Measurements from ENCODE around the gene DPY19L1.
"Not testable (repeated sequence)": the region's sequence is repeated elsewhere in the genome, so short reads cannot be mapped to it uniquely, and the experiment has no call there.

Gene DPY19L1

DNA sequence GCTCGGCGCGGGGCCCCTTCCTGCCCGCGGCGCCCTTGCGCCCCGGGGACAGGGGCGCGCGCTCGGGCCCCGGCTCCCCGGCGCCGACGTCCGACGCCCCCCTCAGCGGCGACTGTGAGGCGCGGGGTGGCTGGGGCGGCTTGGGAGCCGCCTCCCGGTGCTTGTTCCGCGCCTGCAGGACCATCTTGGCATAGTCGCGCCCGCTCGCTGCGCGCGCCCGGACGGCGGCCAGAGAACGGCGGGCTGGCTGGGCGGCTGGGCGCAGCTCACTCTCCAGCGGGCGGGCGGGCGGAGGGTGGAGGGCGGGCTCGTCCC lies at the start of gene DPY19L1:
TSS of gene DPY19L1 (minus strand) at position 275 of the 315 bp plus-strand sequence. CDS start at position 184, 91 bp downstream.
- no peak for DNase-seq

DNA sequence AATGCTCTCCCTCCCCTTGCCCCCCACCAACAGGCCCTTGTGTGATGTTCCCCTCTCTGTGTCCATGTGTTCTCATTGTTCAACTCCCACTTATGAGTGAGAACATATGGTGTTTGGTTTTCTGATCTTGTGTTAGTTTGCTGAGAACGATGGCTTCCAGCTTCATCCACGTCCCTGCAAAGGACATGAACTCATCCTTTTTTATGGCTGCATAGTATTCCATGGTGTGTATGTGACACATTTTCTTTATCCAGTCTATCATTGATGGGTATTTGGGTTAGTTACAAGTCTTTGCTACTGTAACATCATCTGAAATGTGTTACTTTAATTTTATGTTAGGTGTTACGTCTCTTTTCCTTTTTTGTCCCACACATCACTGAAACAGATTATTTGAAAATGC lies 42.2 kb upstream of the DPY19L1 start:
- not testable (repeated sequence) for DNase-seq

DNA sequence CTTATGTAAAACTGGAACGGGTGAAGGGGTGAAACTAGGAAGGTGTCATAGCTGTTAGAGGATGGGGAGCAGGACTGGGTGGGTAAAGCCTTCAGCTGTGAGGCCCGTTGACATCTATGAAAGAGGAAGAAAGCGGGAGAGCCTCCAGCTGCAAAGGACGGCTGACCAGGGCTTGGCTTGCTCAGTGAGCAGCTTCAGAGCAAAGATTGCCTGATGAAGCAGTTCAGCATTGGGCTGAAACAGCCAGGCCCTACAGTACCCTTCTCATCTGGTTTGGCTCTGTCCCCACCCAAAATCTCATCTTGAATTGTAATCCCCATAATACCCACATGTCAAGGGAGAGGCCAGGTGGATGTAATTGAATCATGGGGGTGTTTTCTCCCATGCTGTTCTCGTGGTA lies 36.7 kb upstream of the DPY19L1 start:
- DNase-seq = peak; percentile 50

DNA sequence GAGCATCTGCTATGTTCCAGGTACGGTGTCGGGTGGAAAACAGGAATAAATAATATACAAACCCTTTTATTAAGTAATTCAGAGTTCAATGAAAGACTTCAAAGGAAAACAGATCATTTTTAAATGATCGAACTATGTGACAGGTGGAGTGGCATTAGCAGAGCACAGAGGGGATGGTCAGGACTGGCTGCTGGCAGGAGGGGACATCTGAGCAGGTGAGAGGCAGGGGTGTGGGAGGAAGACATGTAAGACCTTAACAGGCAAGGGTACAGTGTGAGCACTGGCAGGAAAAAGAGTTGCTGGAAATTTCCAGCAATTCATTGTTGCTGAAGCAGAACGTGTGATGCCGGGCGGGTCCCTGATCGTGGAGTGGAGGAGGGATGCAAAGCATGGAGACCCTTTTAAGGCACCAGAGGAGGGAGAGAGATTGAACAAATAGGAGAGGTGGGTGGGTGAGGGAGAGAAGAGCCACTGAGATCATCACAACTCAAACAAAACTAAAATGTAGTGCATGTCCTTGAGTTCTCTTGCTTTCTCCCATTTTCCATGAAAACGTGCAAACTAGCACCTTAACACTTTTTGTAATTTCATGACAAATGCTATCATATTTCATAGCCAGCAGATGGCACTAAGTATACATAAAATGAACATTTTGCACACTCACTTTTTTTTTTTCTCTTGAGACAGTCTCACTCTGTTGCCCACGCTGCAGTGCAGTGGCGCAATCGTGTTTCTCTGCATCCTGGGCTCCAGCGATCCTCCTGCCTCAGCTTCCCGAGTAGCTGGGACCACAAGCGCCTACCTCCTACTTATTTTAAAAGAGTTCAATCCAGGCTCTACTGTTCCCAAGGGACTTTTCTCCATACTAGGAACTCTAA lies 35.9 kb upstream of the DPY19L1 start:
- DNase-seq = peak; percentile 53

DNA sequence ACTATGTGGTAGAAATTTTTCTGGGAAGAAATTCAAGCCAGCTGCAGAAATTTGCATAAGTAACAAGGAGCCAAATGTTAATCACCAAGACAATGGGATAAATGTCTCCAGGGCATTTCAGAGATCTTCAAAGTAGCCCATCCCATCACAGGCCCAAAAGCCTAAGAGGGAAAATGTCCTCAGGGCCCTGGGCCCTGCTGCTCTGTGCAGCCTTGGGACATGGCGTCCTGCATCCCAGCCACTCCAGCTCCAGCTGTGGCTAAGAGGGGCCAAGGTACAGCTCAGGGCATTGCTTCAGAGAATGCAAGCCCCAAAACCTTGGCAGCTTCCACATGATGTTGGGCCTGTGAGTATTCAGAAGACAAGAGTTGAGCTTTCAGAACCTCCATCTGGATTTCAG lies 31.8 kb upstream of the DPY19L1 start:
- not testable (repeated sequence) for DNase-seq

DNA sequence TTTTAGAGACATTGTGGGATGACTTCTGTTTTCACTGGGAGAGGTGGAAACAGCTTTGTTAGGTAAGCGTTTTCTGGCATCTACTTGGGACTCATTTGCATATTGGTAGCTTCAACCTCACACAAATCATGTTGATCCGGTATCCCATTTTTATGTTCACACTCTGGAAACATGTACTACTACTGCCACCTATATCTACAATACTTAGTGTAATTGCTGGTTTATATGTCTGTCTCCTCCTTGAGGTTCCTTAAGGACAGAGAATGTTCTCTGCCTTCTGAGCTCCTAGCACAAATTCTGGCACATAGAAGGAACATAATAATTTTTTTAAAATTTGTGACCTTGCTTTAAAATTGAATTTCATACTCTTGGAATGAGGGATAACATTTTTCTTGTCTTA lies 28.1 kb upstream of the DPY19L1 start:
- DNase-seq = not testable (repeated sequence)

DNA sequence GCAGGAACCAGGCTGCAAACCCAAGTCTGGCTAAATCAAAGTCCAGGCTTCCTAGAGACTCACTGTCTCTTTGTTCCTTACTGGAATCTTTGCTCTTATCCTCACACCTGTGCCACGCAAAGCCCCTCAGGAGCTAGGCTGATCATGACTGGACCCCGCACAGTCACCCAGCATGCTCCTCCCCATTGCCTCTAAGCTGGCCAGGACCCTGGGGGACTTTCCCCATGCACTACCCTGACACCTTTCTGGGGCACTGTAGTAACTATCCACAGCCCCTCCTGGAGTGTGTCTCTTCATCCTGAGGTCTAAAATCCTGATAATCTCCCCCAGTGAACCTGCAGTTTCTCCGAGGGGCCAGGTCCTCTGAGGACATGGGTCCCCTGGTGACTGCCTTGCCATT lies 21.3 kb upstream of the DPY19L1 start:
- DNase-seq = not testable (repeated sequence)

DNA sequence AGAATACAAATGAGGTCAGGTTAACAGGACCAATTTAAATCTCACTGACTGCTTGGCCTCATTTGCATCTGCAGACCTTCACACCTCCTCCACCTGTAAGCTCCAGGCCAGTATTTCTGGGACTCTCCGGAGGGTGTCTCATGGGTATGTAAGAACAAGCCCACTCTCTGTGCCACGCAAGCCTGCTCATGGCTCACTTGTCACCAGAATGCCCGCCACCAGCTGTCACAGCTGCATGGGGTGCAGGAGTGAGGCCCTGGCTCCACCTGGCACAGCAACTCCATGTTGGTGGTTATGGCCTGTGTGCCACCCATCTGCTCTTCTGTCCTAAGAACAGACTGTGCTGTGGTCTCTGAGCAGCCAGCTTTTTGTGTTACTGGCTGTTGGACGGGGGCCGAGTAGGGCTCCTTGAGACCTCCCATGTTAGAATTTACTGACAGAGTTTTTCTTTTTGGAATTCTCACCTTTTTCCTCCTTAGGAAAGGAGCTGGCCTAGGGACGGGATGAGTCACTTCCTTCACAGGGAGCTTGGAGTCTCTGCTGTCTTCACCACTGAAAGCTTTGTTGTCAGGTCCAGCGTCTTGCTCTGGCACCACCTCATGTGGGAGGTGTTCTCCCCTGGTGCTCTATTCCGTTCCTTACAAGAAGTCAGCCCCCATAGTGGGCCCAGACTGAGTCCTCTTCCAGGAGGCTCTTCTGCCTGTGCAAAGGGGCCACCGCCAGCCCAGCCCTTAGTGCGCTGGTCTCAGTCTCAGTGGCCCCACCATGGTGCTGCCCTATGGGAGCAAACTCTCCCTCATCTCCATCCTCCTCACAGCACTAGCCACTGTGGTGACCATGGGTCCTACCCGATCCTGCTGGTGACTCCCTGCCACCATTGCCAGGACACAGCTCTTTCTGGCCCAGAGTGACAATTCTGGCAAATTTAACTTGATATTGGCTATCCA lies 20.5 kb upstream of the DPY19L1 start:
- not testable (repeated sequence) for DNase-seq

DNA sequence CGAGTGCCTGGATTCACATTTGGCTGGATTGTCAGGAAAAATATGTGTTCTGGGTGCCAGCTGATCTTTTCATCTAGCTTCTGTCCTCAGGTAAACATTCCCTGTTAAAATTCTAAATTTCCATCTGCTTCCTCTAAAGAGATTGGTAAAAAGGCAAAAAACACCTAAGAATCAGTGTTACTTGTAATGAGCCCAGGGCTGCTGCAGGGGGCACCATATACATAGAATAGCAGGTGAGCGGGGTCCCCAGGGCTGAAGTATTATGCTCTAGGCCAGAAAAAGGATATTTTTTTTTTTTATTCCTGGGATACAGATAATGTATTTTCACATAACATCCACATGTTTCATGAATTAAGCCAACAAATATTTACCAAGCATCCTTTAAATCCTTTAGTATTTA lies 18.4 kb upstream of the DPY19L1 start:
- DNase-seq = peak; percentile 37

DNA sequence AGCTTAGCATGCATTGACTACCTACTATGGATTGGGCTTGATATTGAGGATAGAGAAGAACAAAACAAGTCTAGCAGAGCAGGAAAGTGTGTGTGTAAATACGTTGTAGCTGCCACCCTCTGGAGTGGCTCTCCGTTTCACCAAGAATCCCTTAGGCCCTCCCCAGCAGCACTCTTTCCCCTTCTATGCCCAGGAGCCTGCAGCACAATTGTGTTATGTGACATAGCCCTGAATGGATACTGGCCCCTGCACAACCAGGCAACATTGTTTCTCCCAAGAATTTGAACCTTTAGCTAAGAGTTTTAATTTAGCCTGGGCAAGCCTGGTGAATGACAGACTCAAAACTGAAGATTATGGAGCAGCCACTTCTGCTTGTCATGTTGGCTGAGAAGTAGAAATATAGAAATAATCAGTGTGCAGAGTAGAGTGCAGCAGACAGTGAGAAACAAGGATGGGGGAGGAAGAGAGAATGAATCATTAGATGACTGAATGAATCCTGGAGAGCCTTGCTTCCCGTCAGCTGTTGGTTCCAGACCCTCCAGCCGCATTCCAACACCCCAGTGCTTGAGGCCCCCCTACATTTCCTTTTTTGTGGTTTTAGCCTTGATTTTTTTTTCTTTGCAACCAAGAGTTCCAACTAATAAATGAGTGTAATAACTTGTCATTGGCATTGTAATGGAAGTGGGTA lies 16.3 kb upstream of the DPY19L1 start:
- not testable (repeated sequence) for DNase-seq

DNA sequence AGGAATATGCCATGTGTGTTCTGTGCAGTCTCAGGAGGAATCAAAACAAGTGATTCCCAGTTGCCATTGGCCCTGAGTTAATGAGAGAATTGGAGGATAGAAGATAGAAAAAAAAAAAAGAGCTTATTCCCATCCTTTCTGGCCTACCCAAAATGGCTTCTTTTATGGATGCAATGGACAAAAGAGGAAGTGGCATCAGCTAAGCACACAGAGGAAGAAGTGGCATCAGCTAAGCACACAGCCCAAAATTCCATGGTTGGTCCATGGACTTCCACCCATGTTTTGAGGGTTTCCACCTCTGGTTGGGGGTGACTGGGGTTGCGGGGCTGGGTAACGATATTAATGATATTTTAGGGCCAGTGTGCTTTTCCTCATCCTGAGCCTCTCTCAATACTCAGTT lies 11.1 kb upstream of the DPY19L1 start:
- not testable (repeated sequence) for DNase-seq

DNA sequence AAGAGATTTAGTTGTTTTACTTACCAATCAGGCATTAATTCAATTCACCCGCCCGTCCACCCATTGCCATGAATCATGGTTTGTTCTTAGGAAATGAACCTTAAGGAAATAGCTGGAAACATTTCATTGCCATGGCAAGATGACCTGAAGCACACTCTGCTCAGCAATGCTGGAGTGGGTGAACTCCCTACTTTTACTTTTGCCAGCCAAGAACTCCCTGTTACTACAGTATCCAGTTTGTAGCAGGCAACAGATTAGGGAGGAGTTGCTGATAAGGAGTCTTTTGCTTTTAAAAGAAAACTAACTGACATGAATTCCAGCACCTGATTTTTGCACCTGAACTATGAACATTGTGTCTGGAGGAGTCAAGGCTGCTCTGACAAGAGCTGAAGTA lies 10.6 kb upstream of the DPY19L1 start:
- DNase-seq = not testable (repeated sequence)

DNA sequence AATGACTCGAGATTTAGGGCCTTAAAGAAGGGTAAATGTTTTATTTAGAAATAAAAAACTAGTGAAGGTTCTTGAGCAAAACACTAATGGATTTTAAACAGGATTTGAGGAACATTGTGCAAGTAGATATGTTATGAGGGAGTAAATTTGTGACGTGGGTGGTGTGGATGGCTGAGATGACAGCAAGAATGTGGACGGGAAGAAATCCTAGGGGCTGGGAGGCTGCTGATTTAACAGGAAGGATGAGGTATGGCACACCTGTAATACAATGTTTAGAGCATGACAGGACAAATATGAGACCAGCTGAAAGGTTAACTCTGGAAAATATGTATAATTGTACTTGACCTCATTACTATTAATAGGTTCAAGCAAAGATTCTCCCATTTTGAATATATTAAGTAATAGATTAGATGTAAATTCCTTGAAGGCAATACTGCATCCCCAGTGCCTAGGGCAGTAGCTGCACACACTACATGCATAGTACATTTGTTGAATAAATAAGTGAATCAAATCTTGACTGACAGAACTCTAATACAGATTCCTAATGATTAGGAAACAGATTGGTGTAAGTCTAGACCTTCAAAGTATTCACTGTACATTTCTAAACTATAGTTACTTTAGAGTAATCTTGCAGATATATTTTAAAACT lies 10.1 kb upstream of the DPY19L1 start:
- not testable (repeated sequence) for DNase-seq

DNA sequence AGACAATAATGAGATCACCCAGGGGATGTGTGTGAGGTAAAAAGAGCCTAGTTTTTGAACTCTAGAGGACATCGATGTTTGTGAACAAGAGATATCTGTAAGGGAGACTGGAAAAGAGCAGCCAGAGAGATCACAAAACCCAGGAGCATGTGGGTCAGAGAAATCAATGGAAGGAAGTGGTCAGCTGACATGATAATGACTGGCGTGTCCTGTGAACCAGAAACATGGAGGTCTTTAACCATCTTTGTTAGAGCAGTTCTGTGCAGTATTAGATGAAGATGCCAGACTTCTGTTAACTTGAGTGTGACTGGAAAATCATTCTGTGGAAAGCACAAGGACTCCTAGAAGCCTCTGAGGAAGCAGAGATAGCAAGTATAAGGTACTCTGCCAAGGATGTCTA lies 6.0 kb upstream of the DPY19L1 start:
- not testable (repeated sequence) for DNase-seq

DNA sequence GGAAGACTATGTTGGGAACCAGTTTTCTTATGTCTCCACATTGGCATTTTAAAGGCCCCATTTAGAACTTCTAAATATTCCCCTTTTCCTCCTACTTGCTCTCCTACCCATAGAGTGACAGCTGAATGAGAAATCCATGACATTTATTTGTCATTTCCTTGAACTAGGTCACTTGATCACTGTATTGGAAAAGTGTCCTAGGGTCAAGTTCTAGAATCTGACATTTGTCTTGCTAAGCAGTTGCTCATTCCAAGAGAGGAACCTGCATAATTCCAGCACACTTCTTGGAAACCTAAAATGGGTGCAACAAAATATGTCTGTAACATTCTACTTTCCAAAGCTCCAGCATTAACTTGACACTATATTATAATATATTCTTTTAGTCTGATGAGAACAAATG lies 3.6 kb upstream of the DPY19L1 start:
- DNase-seq = no peak

DNA sequence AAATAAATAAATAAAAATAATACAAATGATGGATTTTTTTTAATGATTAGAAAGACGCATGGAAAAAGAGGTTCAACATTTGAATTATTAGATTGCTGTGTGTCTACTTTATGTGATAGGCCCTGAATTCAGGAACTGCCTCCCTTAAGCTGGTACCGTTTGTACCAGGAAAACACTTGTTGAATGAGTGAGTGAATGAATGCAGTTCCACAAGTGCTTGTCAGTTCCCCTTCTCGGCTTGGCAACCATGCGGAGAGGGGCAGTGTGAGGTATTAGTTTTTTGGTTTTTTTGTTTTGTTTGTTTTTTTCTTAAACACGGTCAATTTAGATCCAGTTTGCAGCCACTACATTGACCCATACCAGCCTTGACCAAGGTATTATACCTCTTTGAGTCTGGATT lies 2.1 kb upstream of the DPY19L1 start:
- DNase-seq = no peak

DNA sequence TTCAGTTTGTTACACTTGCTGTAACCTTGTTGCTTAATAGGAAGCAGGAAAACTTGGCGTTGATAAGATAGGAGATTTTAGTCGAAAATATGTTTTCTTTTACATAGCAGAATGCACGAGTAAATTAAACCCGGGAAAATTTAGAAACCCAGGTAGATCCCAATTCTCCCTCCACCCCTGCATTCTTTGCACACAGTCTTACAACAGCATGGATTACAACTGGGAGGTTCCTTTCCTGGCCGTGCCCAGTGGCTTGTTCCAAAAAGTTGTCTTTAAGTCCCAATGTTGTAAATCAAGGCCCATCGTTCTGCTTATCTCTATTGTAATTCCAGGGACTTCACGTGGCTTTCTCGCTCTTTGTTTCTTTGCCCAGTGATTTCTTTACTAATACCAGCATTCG lies 1.1 kb upstream of the DPY19L1 start:
- DNase-seq = peak; percentile 55

DNA sequence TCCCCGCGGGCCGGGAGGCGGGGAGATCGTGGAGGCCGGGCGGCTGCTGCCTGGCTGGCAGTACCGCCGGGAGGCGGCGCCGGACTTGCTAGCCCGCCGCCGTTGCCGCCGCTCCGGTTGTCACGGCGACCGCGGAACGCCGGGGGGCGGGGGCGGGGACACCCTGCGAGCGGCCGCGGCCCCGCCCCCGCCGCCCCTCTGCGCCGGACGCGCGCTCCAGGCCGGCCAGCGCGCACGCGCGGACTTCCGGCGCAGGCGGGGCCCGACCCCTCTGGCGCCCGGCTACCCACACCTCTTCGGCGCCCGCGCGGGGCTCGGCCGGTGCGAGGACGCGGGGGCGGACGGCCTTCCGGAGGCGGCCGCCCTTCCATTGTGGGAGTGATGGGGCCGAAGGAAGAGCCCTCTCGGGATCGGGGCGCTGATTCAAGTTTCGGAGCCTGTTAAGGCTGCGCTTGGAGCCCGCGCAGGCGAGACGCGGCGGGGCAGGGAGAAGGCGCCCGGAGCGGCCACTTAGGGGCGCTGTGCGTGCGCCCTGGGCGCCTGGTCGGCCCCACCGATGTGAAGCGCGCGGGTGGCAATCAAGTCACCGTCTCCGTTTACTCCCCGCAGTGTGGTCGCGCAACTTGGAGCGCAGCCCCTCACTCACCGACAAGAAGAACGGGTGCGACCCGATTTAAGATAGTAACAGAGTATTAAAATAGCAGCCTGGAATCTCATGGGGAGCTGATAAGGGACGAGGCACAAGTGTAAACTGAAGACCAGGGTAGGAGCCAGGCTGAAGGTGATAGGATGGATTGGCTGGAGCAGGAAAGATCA lies 449 bp upstream of the DPY19L1 start:
- peak; percentile 96 for DNase-seq

DNA sequence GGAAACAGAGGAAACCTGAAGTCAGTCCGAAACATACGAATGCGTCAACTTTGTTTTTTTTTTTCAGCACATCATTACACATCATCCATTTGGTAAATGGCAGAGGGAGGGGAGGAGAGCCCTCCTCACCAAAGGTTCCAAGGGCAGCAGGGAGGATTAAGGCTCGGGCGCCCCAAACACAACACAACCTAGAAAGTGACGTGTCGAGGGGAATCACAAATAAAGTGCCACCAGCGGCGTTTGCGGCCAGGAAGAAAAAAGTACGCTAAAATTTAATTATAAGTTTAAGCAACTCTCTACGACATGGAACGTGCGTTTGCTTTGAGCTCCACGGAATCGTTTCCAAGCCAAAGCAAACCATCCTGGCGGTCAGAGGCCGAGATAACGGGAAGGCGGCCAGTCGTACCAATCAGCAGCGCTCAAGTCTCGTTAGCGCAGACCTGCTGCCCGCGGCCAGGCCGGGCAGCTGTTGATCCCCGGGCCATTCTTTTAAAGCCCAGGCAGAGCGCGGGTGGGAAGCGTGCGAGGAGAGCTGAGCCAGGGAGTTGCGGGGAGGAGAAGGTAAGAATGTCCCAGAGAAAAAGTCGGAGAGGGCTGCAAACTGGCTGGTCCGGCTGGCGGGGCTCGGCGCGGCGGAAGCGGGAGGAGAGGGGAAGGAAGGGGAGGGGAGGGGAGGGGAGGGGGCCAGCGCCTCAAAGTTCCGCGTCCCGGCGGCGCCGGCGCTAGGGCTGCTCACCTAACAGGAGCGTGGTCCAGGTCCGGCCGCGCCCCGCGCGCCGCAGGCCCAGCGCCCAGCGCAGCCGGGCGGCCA lies 719 bp downstream of the DPY19L1 start:
- DNase-seq = peak; percentile 76

DNA sequence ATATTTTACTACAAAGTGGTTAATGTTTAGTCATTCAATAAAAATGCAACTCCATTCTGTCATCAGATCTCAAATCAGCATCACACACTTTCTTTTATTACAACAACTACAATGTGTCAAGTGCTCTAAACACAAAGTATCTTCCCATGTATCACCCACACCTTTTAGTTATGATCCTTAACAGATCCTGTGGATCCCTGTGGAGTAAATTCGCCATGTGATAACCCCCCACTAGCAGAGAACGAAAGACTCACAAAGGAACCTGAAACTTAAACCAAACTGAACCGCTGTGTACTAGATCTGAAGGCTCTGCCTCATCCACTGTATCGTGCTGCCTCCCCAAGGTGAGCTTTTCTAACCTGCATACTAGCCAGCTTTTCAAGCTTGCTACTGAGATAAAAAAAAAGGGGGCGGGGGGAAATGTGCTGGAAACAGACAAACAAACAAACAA lies 1.7 kb downstream of the DPY19L1 start:
- DNase-seq = peak; percentile 64

DNA sequence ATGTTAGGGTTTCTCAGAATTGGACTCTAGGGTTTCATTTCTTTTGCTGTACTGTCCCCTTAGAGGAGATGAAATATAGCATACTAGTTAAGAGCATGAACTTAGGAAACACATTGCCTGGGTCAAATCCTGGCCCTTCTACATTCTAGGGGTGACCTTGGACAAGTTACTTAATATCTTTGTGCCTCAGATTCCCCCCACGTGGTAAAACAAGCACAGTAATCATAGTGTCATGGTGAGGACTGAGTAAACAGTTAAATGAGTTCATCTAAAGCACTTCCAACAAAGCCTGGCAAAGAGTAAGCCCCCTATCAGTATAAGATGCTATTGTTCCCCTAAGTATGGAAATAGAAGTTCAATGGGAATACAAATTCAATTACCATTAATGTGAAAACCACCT lies 5.1 kb downstream of the DPY19L1 start:
- DNase-seq = no peak
